GM12875 (cell line): Measurements from ENCODE around the gene DPP8.

Experiments
- H3K4me3 ChIP-seq: one replicate; pipeline ENCODE4 v1.5.1; 2011; ENCODE audit warnings: low read depth, low read length, control low read depth
- CTCF ChIP-seq: IDR thresholded peaks from 2 replicates; pipeline ENCODE4 v1.5.1; 2011; ENCODE audit warnings: low read depth, mild to moderate bottlenecking, control low read depth, inconsistent platforms, low read length, moderate library complexity, borderline replicate concordance; ENCODE audit not compliant: insufficient read depth

The DPP8 gene

GRCh38 chr15:65396965-65397317 is 120.5 kb downstream of the DPP8 start:
- TF ChIP-seq CTCF, result no peak
- no peak overlapping the region for H3K4me3 ChIP-seq

GRCh38 chr15:65396283-65396964 is 121.1 kb downstream of the DPP8 start:
- no peak for TF ChIP-seq CTCF
- H3K4me3 ChIP-seq, result no peak overlapping the region

DNA sequence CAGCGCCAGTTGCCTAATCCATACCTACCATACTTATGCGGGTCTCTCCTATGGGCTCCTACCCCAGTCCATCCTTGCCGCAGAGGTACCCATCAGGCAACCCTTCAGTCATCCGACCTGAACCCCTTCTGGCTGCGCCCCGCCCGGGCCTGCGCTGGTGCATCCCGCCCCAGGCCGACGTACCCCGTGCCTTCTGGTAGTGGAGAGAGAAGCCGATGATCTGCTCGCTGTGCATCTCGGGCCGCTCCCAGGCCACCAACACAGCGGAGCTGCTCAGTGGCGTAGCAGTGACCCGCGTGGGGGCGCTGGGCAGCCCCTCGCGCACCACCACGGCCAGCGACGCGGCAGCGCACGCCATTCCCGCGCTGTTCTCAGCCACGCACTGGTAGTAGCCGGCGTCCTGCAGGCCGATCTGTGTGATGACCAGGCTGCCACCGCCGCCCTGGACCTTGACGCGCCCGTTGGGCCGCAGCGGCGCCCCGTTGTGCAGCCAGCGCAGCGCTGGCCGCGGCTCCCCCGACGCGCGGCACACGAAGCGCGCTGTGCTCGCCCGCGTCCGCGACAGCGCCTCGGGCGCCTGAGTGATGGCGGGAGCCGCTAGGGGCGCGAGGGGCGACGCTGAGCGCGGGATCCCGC is 121.8 kb downstream of the DPP8 start:
- H3K4me3 ChIP-seq, result no peak overlapping the region

GRCh38 chr15:65394936-65395335 is 122.6 kb downstream of the DPP8 start:
- no peak overlapping the region for H3K4me3 ChIP-seq
- TF ChIP-seq CTCF, result no peak

More for the DNA sequence above, 121.8 kb downstream of the DPP8 start:
- TF ChIP-seq CTCF, result no peak

- no peak for TF ChIP-seq CTCF
- H3K4me3 ChIP-seq, result no peak overlapping the region
These were observed 123.2 kb downstream of the DPP8 start for GRCh38 chr15:65394280-65394789.

- TF ChIP-seq CTCF, result no peak
- H3K4me3 ChIP-seq, result no peak overlapping the region
These were observed 123.9 kb downstream of the DPP8 start for GRCh38 chr15:65393557-65393956.

GRCh38 chr15:65393091-65393490 is 124.4 kb downstream of the DPP8 start:
- no peak overlapping the region for H3K4me3 ChIP-seq

More at GRCh38 chr15:65393091-65393490, 124.4 kb downstream of the DPP8 start:
- TF ChIP-seq CTCF, result no peak
